Large intestine (tissue), 3 donors: Measurements from ENCODE around the gene SLFNL1. TPM values are rescaled to one million over a fixed set of nuclear protein-coding genes. Genes with fewer than 3 reads are reported as not detected.

ENCODE experiments used
- DNase-seq, 2 donors: peaks; one replicate each; pipeline versions ENCODE4 v3.0.0 to v3.0.0-alpha.2; 2013
- H3K27ac ChIP-seq: one replicate; pipeline ENCODE4 v1.5.1; 2013; ENCODE audit warnings: low read length
- H3K27me3 ChIP-seq: 2 replicates; pipeline ENCODE4 v1.6.1; 2013; ENCODE audit warnings: low read length; ENCODE audit not compliant: control insufficient read depth, insufficient read depth
- H3K36me3 ChIP-seq: 2 replicates; pipeline ENCODE4 v1.6.1; 2013; ENCODE audit warnings: low read length; ENCODE audit not compliant: control insufficient read depth, insufficient read depth
- H3K4me1 ChIP-seq: one replicate; pipeline ENCODE4 v1.6.1; 2013; ENCODE audit warnings: low read length; ENCODE audit not compliant: control insufficient read depth, insufficient read depth
- H3K4me3 ChIP-seq: one replicate; pipeline ENCODE4 v1.5.1; 2013; ENCODE audit warnings: low read length
- H3K9me3 ChIP-seq: one replicate; pipeline ENCODE4 v1.6.1; 2013; ENCODE audit warnings: mild to moderate bottlenecking, low read depth, low read length, moderate library complexity; ENCODE audit not compliant: control insufficient read depth
- WGBS: methylation state at CpG from one replicate; pipeline ENCODE4 v1.1.5; 2013; ENCODE audit warnings: low lambda C conversion rate; ENCODE audit not compliant: insufficient coverage; 5-methylcytosine and 5-hydroxymethylcytosine counted together
- polyA plus RNA-seq: library from polyadenylated mRNA; unstranded; fragments of 120-200 nt; gene quantifications from one replicate; pipeline ENCODE4 v1.2.1, GENCODE V29; 2013

SLFNL1 gene
- polyA plus RNA-seq, 1 donor: 0.85 TPM

GRCh38 chr1:40980453-40981121 lies 40.9 kb downstream of the SLFNL1 start:
- H3K4me3 ChIP-seq: peak overlapping the region; percentile 57
- WGBS: 22% methylated on average over 8 of the region's 27 CpGs
- no peaks in the 10 kb centered on the region for H3K9me3 ChIP-seq
- DNase-seq: peak in 1 of 2 donors; percentile 51
- no peaks in the 10 kb centered on the region for H3K27me3 ChIP-seq
- peaks cover 30% of the 10 kb centered on the region for H3K4me1 ChIP-seq
- peak overlapping the region; percentile 12 for H3K27ac ChIP-seq
- peaks cover 8% of the 10 kb centered on the region for H3K36me3 ChIP-seq

- Histone ChIP-seq H3K27ac (peak overlapping the region; percentile 12), H3K27me3 (no peaks in the 10 kb centered on the region), H3K36me3 (peaks cover 8% of the 10 kb centered on the region), H3K4me1 (peaks cover 25% of the 10 kb centered on the region), H3K9me3 (no peaks in the 10 kb centered on the region), H3K4me3 (peak overlapping the region; percentile 57)
- WGBS: no CpG with 5 or more reads among the region's 50 CpGs
- DNase-seq: no peak
Measured at GRCh38 chr1:40980068-40980452, 41.5 kb downstream of the SLFNL1 start.

- no peaks in the 10 kb centered on the region for H3K9me3 ChIP-seq
- peaks cover 24% of the 10 kb centered on the region for H3K4me1 ChIP-seq
- H3K36me3 ChIP-seq: peaks cover 8% of the 10 kb centered on the region
- peak within 1 kb of the TSS; percentile 87 for H3K4me3 ChIP-seq
- H3K27ac ChIP-seq: peak within 1 kb of the TSS; percentile 92
- no peaks in the 10 kb centered on the region for H3K27me3 ChIP-seq
- DNase-seq: peak; percentile 92 to 96
- no CpG with 5 or more reads among the region's 96 CpGs for WGBS
Measured at GRCh38 chr1:40979241-40980067, 42.1 kb downstream of the SLFNL1 start, which contains the start of gene CTPS1. Gene CTPS1, plus strand, starts transcription at chr1:40979696. Its CDS starts 3,595 bp downstream, at chr1:40983291.

DNA sequence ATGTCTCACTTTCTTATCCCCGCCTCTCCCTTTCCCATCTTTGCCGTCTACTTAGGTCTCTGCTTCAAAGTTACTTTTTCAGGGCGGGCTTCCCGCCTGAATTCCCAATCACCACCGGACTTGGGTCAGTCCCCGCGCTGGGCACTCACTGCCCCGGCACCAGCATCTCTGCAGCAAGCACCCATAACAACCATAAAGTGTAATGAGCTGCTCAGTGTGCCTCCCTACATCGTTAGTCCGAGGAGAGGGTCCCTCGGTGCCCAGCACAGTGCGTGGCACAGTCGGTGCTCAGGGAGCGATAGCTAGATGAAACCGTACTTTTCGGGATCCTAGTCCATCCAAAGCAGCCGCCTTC lies 42.7 kb downstream of the SLFNL1 start:
- Histone ChIP-seq H3K4me3 (peak overlapping the region; percentile 87), H3K36me3 (peaks cover 6% of the 10 kb centered on the region), H3K27ac (peak overlapping the region; percentile 92), H3K27me3 (no peaks in the 10 kb centered on the region), H3K9me3 (no peaks in the 10 kb centered on the region), H3K4me1 (peaks cover 21% of the 10 kb centered on the region)
- WGBS: no CpG with 5 or more reads among the region's 17 CpGs
- no peak for DNase-seq

GRCh38 chr1:40977716-40978115 lies 43.8 kb downstream of the SLFNL1 start:
- Histone ChIP-seq H3K36me3 (no peaks in the 10 kb centered on the region), H3K9me3 (no peaks in the 10 kb centered on the region), H3K27me3 (no peaks in the 10 kb centered on the region), H3K27ac (no peak overlapping the region), H3K4me1 (peaks cover 21% of the 10 kb centered on the region), H3K4me3 (no peak overlapping the region)
- no CpG with 5 or more reads among the region's 1 CpG for WGBS
- DNase-seq: no peak

GRCh38 chr1:40976952-40977690 lies 44.4 kb downstream of the SLFNL1 start:
- WGBS: 100% methylated on average over 1 of the region's 5 CpGs
- Histone ChIP-seq H3K36me3 (no peaks in the 10 kb centered on the region), H3K4me3 (no peak overlapping the region), H3K27ac (no peak overlapping the region), H3K9me3 (no peaks in the 10 kb centered on the region), H3K27me3 (no peaks in the 10 kb centered on the region), H3K4me1 (peaks cover 19% of the 10 kb centered on the region)
- DNase-seq: no peak

DNA sequence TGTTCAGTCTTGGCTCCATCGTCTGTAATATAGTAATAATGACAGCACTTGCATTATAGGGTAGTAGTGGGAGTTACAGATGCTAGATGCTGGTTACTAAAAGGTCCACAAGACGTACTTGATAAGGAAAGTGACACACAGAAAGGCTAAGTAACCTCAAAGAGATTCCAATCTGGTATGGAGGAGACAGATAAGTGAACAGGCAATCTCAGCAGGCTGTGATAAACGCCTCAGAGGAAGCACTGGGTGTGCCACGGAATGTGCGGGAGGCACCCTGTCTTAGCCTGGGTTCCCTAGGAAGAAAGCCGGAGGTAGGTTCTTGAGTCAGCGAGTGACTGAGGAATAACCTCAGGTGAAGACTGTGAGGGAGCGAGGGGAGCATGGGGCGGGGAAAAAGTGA lies 46.6 kb downstream of the SLFNL1 start:
- no peak overlapping the region for H3K27ac ChIP-seq
- DNase-seq: no peak
- no peaks in the 10 kb centered on the region for H3K4me1 ChIP-seq
- no peaks in the 10 kb centered on the region for H3K9me3 ChIP-seq
- no peaks in the 10 kb centered on the region for H3K36me3 ChIP-seq
- no peaks in the 10 kb centered on the region for H3K27me3 ChIP-seq
- H3K4me3 ChIP-seq: no peak overlapping the region
- WGBS: 71% methylated on average over 2 of the region's 9 CpGs

- Histone ChIP-seq H3K9me3 (no peaks in the 10 kb centered on the region), H3K27ac (no peak overlapping the region), H3K4me1 (no peaks in the 10 kb centered on the region), H3K4me3 (no peak overlapping the region), H3K36me3 (no peaks in the 10 kb centered on the region), H3K27me3 (no peaks in the 10 kb centered on the region)
- no CpG with 5 or more reads among the region's 2 CpGs for WGBS
- no peak for DNase-seq
Measured at GRCh38 chr1:40973912-40974311, 47.6 kb downstream of the SLFNL1 start.

DNA sequence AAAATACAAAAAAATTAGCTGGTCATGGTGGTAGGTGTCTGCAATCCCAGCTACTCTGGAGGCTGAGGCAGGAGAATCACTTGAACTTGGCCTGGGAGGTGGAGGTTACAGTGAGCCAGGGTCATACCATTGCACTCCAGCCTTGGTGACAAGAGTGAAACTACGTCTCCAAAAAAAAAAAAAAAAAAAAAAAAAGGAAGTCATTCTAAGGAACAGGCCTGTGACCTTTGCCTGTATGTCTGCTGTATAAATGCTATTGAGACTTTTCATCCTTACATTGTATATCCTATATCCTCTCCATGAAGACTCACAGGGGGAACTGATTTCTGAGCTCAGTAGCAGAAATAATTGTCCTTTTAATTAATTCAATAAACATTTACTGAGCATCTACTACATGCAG lies 49.6 kb downstream of the SLFNL1 start:
- Histone ChIP-seq H3K9me3 (no peaks in the 10 kb centered on the region), H3K27me3 (no peaks in the 10 kb centered on the region), H3K36me3 (no peaks in the 10 kb centered on the region), H3K4me1 (no peaks in the 10 kb centered on the region), H3K4me3 (no peak overlapping the region), H3K27ac (no peak overlapping the region)
- no peak for DNase-seq
- WGBS: no CpG with 5 or more reads among the region's 1 CpG

- 93% methylated on average over 4 of the region's 6 CpGs for WGBS
- no peak for DNase-seq
- Histone ChIP-seq H3K36me3 (no peaks in the 10 kb centered on the region), H3K27me3 (no peaks in the 10 kb centered on the region), H3K9me3 (no peaks in the 10 kb centered on the region), H3K27ac (no peak overlapping the region), H3K4me1 (no peaks in the 10 kb centered on the region), H3K4me3 (no peak overlapping the region)
Measured at GRCh38 chr1:40969445-40969844, 52.1 kb downstream of the SLFNL1 start.
